ENCODE results near the gene NUAK1.
"Not testable (repeated sequence)": the region's sequence is repeated elsewhere in the genome, so short reads cannot be mapped to it uniquely, and the experiment has no call there.

The NUAK1 gene

DNA sequence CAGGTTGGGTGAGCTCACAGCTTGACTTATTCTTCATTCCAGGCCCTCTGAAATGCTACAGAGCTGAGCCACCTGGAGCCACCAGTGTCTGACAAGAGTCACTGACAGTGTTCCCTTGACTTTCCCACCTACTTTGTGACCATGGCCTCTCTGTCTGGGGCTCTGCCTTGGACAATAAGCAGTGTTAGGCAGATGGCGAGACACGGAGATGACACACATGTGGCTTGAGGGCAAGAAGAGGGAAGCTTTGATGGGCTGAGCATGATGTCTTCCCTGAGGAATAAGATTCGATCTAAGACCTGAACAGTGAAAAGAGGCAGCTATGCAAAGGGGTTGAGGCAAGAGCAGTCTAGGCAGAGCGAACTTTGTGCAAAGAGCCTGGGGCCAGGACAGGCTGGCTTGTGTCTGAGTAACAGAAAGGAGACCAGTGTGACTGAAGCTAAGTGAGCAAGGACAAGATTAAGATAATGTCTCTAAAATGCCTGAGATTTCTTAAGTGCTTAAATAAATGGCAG is 105.5 kb downstream of the NUAK1 start:
- no peak for DNase-seq (ENCODE audit: low read depth in 3 of 3)

DNA sequence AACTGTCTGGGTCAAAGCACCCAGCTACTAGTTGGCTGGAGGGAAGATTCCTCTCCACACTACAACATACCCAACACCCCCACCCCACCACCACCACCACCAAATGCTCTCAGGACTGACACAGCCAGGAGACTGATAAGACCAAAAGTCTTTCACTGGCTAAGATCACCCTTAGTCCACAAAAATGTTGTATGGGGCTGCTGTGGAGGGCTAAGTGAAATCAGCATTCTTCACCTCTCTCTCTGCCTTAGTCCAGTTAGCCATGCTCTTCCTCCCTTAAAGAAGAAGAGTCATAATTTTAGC is 106.2 kb downstream of the NUAK1 start:
- no peak for DNase-seq (ENCODE audit: low read depth in 3 of 3)

DNA sequence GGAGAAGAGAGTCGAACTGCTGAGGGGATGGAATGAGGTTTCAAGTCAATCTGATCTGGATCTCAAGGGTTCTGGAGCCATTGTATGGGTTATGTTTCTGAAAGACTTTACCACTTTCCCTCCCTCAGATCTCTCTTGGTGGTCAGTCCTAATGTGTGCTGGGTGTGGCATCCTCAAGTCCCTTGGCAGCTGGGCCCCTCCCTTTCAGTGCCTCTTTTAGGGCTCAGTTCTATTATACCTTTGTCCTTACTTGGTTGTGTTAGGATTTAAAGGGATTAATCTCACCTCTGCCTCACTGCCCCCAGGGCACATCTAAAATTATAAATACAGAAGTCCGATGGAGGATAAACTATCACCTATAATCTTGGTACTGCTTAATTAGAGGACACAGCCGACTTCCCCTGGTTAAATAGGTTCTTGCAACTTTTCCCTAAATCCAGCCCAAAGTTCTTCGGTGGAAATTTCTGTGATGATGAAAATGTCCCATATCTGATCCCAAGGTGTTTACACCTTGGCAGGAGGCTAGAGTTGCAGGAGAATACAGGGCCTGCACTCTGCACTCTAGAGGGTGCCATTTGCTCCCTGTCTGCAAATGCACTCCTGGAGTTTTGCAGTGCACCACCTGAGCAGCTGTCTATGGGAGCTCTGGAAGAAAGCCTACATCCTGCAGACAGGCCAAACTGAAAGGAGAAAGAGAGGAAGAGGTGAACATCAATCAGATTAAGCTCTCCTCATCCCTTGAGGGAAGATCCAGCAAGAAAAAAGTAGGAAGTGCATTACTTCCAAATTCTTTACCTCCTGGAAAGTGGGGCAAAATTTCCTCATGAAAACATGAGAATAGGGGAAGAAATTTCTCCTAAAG is 106.8 kb downstream of the NUAK1 start:
- no peak for DNase-seq (ENCODE audit: low read depth in 3 of 3)

DNA sequence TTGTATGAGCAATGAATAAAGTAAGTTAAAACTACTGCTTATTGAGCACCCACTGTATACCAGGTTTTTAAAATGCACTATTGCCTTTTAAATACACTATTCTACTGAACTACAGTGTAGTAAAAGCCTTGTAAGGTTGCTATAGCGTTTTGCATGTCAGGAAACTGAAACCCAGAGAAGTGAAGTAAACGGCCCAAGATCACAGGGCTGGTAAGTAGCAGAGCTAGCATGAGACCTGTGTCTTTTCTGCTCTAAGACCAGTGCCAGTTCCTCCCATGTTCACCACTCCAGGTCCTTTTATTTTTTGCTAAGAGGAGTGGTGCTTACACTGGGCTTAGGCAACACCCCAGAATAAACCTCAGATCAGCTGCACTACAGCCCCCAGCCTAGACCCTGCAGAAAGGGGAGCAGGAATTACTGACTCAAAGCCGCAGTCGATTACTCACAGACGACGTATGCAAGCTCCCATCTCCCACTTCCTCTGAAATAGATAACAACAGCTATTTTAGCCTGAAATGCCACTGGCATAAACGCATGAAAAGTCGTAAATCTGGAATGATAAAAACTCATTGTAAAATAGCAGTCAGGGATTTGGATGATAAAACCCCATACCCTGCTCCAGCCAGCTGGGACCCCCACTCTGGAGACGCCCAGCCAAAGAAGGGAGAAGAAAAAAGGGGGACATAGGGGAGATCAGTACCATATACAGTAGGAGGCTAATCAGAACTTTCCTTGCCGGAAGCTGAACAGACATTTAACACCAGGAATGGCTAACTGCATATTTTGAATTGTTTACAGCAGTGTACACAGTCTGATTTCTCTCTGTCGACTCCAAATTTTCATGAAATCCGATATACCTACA is 108.3 kb downstream of the NUAK1 start:
- no peak for DNase-seq (ENCODE audit: low read depth in 3 of 3)

DNA sequence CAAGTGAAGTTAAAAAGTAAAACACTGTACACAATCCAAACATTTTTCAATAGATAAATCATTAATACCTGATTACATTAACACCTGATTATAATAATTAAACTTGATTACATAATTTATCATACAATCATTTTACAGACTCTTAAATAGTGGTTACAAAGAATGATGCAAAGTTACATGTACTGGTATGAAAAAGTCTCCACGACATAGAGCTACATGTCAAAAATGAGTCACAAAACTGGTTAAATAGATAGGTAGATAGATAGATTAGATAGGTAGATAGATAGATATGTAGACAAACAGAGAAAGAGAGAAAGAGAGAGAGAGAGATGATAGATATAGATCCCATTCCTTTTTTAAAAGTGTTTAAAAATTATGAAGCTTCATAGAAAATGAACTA is 109.2 kb downstream of the NUAK1 start:
- DNase-seq (ENCODE audit: low read depth in 3 of 3): no peak

DNA sequence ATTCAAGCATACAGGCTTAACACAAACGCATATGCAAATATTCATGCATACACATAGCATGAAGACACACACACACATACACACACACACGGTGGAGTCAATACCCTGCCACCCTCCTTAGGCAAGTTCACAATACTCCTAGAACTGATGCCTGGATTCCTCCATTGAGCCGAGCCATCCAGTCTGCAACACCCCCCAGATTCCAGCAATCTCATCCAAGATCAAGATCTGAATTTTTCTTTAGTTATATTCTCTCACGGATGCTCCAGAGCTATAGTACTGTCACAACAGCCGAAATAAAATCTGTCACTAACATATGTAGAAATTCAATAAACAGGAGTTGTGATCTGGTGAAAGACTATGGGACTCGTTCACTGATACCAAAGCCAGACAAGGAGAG is 110.8 kb downstream of the NUAK1 start:
- no peak for DNase-seq (ENCODE audit: low read depth in 3 of 3)

DNA sequence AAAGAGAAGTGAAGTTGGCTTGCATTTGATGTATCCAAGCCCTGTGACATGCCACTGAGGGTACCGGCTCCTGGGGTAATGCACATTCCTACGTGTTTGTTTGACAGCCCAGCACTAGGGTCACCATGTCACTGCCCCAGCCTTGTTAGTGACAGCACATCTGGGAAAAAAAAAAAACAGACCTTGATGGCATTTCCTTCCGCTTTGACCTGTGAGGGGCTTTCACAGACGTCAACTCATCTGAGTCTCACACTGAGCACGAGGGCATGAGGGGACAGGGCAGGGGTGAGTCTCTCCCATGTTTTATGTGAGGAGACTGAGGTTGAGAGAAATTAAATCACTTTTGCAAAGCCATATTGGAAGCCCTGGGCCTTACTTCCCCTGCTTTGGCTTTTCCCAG is 111.5 kb downstream of the NUAK1 start:
- DNase-seq (ENCODE audit: low read depth in 3 of 3): no peak

DNA sequence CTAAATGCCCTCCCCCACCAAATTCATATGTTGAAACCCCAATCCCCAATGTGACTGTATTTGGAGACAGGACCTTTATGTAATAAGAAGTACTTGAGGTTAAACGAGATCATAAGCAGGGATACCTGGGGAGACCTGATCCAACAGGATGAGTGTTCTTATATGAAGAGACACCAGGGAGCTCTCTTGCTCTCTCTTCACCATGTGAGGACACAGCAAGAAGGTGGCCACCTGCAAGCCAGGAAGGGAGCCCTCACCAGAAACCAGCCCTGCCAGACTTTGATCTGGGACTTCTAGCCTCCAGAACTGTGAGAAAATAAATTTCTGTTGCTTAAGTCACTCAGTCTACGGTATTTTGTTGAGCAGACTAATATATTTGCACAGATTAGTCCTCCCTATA is 113.6 kb downstream of the NUAK1 start:
- no peak for DNase-seq (ENCODE audit: low read depth in 3 of 3)

DNA sequence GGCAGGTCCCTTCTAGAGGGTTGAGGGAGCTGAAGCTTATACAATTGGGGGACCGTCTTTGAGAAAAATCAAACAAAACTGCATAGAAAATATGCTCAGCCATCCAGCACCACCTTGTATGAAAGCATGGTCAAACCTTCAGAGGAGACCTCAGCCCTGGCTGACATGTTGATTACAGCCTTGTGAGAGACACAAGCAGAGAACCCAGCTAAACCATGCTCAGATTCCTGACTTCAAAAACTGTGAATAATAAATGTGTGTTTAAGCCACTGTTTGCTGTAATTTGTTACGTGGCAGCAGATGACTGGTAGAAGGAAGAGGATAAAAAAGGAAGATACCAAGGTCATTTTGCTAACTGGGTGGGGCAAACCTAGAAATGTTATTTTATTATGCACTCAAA is 115.7 kb downstream of the NUAK1 start:
- DNase-seq (ENCODE audit: low read depth in 3 of 3): no peak

DNA sequence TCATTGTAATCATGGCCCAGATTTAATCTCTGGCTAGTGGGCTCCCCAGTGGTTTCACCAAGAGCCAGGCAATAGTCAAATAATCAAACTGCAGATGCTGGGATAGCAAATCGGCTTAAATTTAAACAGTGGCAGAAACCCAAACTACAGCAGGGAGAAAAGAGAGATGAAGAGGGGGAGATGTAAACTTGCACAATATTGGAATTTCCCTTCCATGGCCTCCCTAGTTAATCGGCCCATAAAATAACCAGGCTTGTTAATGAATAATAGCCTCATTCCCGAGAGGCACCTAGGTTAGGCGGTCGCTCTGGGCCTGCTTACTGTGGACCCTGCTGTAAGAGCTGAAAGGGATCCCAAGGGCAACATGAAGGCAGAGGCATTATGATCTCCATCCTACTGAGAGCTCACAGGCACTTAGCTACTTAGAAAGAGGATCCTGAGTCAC is 116.2 kb downstream of the NUAK1 start:
- DNase-seq (ENCODE audit: low read depth in 3 of 3): no peak

DNA sequence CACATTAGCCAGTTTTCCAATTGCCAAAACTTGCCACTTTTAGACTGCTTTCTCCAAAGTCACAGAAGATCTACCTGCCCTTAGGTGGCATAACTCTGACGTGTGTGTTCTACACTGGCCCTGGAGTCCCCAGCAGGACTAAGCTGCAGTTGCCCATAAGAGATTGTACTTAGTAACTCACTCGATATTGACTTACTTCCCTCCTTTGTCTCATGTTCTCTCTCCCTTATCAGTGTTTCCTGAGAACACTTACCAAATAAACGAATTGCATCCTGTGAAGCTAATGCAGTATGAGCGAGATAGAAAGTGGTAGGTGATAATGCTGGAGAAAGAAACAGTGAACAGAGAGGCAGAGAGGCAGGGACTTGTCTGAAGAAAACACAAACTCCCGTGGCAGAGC is 117.2 kb downstream of the NUAK1 start:
- DNase-seq (ENCODE audit: low read depth in 3 of 3): no peak

DNA sequence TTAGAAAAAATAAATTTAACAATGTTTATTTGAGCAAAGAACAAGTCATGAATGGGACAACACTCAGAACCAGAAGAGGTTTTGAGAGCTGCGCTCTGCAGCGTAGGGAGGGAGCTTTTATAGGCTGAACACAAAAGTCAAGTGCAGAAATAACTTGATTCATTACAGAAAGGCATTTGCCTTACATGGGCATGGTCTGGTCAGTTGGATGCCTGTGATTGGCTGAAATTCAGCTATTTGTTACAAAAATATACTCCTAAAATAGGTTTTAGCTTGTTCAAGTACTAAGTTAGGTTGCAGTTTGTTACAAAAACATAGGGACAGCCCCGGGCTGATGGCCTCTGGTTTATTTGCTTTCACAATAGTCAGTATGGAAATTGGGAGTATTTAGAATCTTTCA is 118.0 kb downstream of the NUAK1 start:
- no peak for DNase-seq (ENCODE audit: low read depth in 3 of 3)

DNA sequence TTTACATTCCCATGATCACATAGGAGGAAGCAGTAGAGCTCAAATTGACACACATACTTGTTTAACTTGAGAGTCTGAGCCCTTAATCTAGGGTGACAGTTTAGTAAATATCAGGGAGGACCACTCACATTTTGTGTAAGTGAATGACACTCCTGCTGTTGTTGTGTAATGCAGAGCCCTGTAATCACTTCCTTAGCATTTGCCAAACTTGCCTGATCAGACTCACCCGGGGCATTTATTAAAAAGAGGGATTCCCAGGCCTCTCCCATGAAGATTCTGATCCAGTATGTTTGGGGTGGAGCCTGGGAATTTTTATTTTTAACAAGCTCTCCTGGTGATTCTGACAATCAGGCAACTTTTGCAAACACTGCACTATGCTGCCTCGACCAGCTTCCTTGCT is 119.6 kb downstream of the NUAK1 start:
- no peak for DNase-seq (ENCODE audit: low read depth in 3 of 3)

DNA sequence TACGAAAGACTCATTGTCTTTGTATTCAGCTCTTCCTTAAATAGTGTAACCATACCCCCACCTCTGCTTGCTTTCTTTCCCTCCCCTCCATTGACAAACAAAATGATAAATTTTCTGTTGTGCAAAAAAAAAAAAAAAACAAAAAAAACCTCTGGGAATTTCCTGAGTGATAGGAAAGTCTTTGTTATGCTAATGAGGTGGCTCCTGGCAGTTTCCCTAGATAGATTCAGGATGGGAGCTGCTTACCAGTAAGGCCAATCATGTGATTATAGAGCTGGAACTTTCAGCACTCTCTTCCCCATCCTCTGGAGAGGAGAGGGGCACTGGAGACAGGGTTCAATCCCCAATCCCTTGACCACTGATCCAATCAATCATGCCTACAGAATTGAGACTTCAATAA is 120.5 kb downstream of the NUAK1 start:
- no peak for DNase-seq (ENCODE audit: low read depth in 3 of 3)

DNA sequence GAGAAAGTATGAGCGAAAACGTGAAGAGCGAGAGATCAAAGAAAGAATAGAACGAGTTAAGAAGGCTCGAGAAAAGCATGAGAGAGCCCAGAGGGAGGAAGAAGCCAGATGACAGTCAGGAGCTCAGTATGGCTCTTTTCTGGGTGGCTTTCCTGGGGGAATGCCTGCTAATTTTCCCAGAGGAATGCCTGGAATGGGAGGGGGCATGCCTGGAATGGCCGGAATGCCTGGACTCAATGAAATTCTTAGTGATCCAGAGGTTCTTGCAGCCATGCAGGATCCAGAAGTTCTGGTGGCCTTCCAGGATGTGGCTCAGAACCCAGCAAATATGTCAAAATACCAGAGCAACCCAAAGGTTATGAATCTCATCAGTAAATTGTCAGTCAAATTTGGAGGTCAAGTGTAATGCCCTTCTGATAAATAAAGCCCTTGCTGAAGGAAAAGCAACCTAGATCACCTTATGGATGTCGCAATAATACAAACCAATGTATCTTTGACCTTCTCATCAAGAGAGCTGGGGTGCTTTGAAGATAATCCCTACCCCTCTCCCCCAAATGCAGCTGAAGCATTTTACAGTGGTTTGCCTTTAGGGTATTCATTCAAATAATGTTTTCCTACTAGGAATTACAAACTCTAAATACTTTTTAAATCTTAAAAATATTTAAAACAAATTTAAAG is 122.0 kb downstream of the NUAK1 start:
- not testable (repeated sequence) for DNase-seq (ENCODE audit: low read depth in 3 of 3)

DNA sequence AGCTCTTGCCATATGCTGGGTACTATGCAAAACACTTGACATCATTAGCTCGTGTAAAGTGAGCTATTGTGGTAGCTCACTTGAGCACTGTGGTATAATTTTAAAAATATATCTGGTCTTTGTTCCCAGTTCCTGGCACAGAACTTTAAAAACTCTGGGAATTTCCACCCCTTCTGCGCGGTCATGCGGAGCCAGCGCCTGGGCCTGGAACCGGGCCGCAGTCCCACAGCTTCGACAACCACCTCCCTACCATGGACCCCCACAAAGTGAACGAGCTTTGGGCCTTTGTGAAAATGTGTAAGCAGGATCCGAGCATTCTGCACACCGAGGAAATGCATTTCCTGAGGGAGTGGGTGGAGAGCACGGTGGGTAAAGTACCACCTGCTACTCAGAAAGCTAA is 123.1 kb downstream of the NUAK1 start:
- no peak for DNase-seq (ENCODE audit: low read depth in 3 of 3)

DNA sequence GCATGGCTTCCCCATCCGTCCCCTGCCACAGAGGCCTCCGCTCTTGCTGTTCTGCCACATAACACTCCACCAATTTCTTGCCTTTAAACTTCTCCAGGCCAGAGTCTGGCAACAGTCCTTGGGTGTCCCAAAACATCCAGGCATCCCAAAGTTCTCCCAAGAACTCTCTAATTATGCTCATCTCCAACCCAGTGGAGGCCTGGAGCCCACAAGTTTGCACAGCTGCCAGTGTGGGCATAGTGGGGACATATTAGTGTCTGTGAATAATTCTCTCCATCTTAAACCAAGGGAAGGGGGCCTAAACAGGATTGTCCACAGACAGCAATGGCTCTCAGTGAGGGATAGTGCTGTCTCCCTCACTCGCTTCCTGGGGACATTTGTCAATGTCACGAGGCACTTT is 124.8 kb downstream of the NUAK1 start:
- no peak for DNase-seq (ENCODE audit: low read depth in 3 of 3)

Measured in stimulated activated CD4-positive, alpha-beta T cell treated with anti-CD3 and anti-CD28 coated beads, TNF-alpha, amount 100 ng/mL, for 4 hours (primary cell).